Stimulated activated CD8-positive, alpha-beta memory T cell treated with anti-CD3 and anti-CD28 coated beads, Interleukin-4, amount 100 ng/mL, for 24 hours (primary cell): ENCODE results near the gene CXorf65.

Experiments
- DNase-seq: peaks from one replicate; pipeline ENCODE4 v3.0.0-alpha.2; 2020; ENCODE audit warnings: low read depth

Gene CXorf65

DNA sequence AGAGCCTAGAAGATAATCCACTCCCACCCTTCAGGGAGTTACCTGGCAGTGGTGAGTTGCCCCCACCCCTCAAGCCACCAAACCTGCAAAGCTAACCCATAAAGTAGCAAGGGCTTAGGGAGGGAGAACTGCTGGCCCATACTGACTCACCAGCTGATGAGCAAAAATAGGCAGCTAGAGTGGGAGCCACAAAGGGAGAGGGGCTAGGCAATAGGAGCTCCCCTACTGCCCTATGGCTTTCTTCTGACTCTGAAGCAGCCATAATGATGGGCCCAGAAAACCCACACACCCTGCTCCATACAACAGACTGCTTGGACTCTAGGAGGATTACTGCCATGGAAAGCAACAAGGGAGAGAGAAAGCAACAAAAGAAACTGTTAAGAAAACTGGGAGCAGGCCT is 46.4 kb downstream of the CXorf65 start:
- no peak for DNase-seq

DNA sequence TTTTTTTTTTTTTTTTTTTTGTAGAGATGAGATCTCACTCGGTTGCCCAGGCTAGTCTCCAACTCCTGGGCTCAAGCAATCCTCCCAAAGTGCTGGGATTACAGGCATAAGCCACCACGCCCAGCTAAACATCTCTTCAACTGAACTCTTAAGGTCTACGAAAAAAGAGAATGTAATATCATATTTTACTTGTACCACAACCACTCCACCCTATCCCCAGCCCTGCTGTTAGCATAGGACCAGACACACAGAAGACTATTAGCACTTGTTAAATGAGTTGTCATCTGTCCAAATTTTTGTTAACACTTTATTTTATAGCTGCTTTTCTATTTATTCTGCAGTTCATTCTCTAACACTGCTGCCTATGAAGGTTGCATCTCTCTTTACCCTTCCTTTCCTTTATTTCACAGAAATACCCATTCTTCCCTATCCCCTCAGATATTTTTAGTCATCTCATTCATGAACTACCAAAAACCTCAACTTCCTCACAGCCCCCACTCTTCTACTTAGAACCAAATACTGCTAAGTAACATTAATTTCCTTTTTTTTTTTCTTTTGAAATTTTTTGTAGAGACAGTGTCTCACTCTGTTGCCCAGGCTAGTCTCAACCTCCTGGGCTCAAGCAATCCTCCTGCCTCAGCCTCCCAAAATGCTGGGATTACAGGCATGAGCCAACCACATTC is 48.6 kb downstream of the CXorf65 start:
- DNase-seq = no peak

DNA sequence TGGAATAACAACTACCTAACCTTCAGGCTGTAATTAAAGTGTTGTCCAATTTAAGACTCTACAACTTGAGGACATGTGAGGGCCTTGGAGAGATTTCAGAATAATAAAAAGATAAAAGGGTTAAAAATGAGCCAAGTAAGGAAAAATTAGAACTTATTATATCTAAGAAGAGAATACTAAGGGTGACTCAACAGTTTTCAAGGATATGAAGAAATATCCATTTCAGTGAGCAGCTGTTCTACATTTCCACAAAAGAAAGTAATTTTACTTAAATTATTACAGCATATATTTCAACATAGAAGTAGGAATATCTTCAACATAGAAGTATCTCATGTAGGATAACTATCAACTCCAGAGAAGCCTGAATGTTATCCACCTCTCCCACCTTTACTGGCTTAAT is 49.7 kb downstream of the CXorf65 start:
- DNase-seq = no peak
